GM18861 (cell line): ENCODE data around the gene FTL.

Experiments used
- ATAC-seq: cut with Tn5 transposase; IDR thresholded peaks from one replicate; pipeline ENCODE4 v1.9.1; 2021; ENCODE audit not compliant: unreplicated experiment

The FTL gene

DNA sequence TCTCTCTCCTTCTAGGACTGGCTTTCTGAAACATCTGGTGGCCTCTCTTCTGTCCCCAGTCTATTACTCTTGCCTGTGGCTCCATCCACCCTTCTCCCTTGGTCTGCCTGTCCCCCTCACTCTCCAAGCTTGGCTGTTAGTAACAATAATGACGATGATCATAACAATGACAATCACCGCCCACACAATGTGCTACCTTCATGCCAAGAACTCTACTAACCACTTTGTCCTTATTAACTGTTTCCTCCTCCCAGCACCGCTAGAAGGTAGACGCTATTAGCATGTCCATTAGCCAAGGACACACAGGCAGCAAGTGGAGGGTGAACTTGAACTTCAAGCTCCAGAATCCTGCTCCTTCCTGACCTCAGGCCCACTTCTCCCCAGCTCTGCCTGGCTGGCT is 25.3 kb downstream of the FTL start:
- ATAC-seq, result no peak

DNA sequence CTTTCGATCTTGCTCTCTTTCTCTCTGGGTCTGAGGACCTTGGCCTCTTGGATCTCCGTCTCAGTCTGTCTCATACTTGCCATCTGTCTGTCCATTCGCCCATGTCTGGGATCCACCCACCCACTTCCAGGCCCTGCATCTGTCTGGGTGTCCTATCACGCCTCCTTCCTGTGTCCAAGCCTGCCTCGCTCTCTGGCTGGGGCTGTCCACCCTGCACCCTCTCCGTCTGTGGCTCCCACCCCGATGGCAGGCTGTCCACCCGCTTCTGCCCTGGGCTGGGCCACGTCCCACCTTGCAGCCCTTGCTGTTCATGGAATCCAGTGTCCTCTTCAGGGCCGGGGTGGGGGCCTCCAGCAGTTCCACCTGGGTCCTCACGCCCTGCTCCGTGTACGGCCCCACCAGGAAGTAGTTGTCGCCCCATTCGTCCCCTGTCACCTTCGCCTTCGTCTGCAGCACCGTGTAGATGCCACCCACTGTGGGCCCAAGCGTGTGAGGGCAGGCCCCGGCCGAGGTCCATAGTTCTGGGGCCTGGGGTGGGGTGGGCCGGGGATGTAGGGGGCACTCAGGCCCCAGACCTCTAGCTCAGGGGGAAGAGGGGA is 26.0 kb downstream of the FTL start:
- ATAC-seq, result no peak

DNA sequence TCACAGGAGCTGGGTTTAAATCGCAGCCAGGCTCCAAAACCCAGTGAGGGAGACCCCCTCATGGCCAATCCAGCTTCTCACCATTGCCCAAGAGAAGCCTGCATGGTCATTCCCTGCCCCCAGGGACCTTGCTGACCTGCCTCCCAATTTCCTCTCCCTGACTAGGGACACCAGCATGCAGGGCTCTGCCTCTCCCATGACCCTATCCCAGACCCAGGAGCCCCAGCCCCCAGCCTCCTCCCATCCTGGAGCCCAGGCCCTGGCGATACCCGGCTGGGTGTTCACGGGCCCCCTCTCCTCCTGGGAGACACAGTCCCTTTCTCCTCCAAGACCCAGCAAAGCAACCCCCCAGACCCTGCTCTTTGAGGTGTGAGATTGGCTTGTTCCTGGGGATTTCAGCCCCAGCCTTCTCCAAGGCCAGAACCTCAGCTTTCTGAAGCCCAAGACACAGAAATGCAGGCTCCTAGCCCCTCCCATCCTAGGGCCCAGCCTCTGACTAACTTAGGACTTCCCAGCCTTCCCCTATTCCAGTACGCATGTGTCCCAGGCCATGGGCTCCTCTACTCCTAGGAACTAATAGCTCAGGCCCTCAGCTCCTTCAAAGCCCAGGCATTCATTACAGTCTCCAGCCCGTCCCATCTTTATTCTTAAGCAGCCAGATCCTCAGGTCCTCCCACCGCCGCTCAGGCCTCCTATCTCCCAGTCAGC is 26.9 kb downstream of the FTL start:
- no peak for ATAC-seq

DNA sequence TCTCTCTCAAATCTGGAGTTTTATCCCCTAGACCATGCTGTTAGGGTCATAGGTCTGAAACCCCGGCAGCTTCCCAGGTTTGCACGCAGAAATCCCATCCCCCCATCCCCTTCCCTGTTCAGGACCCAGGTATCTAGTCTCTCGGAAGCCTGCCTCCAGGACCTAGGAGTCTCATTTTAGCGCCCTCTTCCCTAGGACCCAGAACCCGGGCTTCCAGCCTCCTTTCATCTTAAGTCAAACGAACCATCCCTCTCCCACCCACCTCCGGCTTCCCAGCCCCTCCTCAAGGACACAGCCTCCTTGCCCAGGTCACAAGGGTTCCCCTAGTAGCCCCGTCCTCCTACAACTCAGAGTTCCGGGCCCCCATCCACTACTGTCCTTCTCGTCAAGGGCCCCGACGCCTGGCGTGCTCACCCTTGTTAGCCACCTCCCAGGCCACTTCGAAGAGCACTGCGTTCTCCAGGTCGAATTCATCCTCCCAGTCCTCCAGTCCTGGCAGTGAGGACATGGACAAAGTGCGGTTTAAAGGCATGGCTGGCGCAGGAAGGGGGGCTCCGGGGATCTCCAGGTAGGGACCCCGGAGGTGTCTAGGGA is 27.6 kb downstream of the FTL start:
- no peak for ATAC-seq

DNA sequence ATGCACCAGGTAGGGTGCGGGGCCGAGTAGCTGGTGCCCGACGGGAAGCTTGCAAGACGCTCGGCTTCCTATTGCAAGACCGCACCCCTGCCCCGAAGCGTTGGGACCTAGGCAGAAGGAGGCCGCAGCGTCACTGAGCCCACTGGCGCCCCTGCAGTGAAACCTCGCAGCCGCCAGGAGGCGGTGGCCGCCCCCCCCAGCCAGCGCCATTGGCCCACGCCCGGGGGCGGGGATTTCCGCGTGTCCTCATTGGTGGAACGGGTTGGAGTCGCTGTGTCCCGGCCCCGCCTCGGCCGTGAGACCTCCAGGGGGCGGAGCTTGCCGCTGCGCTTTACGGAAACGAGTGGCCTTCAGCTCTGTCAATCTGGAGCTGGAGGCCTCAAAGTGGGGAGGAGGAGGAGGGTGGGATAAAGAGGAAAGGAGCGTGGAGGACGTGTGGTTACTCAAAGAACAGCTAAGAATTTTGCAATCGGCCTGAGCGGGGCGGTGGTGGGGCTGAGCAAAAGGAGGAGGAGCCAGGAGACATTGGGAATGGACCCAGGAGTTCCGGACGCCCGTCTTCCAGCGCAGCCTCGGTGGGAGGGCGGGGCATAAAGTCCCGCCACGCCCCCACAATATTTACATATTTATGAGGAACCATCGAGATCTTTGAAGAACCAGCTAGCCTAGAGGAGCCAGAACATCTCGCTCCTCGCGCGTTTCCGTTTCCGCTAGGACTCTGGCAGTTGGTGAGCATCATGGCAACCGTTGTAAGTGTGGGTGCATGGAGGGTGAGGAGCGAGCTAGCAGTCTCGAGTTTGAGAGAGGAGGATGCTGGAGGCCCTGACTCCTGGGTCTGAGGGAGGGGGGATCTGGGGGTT is 28.3 kb downstream of the FTL start, which contains the start of the genes GYS1 and RUVBL2:
GYS1 (minus strand) TSS at position 135 of the 860 bp plus-strand sequence. CDS start 197 bp downstream, outside the sequence.
RUVBL2 (plus strand) TSS at position 713 of the 860 bp plus-strand sequence; CDS start at position 738, 25 bp downstream.
- ATAC-seq, result peak; percentile 83

DNA sequence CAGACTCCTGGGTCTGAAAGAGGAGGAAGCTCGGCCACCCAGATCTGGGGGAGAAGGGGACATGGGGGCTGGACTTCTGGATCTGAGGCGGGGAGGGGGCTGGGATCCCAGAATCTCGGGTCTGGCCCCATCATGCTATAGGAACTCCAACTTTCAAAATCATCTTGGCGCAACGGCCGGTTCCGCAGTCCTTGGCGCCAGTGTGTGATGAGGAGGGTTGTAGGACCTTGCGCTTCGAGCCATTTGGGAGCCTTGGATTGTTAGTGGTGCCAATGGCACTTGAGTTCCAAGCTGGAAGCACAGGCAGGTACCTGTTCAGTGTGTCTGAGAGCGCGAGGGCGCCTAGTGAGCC is 28.9 kb downstream of the FTL start:
- no peak for ATAC-seq

DNA sequence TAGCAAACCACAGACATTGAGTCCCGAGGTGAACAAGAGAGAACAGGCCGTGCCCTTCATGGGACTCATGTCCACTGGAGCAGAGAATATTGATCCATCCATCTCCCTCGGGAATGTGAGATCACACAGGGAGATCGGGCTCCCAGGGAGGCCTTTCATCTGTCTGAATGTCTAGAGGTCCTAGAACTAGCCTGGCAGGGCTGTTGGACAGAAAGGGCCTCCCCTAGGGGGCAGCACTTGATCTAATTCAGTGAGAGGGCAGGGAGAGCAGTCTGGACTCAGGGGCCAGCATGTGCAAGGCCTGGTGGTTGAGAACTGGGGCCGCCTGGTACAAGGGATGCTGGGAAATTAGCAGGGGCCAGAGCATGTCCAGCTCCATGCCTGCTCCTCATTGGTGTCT is 32.9 kb downstream of the FTL start:
- ATAC-seq, result no peak

DNA sequence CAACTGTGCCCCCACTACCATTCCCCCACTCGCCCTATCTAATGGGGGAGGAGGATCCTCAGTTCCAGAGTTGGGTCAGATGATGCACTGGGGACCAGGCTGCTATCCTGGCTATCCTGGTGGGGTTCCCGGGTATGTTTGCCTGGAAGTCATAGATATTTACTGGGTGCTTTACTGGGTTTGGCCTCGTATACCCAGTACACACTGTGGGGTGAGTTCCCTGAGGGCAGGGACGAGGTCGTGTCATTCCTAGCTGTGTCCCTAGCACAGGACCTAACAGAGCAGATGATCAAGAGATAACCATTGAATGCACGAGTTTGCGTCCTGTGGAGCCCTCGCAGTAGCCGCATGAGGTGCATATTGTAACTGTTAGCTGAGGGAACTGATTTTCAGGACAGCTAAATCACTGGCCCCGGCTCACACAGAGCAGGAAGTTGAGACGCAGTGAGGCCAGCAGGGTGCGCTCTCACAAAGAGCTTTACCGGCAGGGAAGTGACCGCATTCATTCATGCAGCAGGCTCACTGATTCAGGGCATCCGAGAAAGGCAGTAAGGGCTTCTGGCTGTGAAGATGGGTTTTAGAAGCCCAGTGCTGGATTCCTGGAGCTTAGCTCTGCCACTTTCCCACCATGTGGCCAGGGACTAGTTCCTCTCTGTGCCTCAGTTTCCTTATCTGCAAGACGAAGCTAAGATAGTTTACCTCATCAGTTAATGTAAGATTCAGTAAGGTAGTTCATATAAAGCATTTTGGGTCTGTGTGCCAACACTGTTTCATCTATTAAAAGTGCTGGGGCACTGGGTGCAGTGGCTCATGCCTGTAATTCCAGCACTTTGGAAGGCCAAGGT is 34.6 kb downstream of the FTL start:
- ATAC-seq, result no peak

DNA sequence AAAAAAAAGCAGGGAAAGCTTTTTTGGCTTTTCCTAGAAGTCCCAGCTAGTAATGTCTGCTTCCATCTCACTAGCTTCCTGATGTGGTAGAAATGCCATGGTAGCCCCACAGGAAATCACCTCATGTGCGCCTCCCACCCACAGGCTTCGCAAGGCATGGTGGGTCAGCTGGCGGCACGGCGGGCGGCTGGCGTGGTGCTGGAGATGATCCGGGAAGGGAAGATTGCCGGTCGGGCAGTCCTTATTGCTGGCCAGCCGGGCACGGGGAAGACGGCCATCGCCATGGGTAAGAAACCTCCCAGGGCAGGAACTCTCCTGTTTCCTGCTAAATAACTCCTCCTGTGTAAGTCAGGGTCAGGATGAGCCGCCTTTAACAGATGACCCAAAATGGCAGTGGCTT is 39.0 kb downstream of the FTL start:
- ATAC-seq, result no peak

DNA sequence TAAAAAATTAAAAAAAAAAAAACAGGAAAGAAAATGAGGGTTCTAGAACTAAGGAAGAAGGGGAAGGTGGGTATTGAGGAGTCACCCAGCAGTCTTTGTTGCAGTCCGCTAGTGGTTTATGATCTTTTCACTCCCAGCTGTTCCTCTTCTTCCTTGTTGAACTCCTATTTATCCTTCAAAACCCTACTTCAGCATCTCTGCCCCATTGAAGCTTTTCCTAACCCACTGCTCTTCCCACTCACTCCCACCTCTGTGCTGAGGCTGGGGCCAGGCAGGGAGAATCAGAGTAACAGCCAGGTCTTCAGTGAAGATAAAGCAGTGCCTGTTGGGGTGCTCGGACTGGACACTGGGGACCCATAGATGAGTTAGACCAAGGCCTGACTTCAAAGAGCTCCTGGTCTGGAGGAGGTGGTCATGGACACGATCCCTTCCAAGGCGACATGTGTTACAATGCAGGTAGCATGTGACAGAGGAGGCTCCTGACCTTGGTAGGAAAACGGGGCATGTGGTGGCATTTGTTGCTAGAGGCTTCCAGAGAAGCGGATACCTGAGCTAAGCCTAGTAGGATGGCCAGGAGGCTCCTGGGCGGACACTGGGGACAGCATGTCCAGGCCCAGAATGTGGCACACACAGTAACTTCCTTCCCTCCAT is 40.0 kb downstream of the FTL start:
- ATAC-seq, result no peak

DNA sequence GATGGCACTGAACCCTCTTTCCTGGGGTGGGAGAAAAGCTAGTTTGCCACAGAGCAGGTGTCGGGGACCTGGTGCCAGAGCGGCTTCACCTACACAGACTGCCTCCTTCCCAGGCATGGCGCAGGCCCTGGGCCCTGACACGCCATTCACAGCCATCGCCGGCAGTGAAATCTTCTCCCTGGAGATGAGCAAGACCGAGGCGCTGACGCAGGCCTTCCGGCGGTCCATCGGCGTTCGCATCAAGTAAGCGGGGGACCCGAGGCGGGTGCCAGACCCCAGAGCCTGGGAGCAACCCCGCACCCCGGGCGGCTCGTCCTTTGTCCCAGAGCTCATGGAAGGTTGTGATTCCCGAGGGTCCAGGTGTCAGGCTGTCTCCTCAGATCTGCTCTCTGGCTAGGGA is 41.8 kb downstream of the FTL start:
- ATAC-seq, result no peak

DNA sequence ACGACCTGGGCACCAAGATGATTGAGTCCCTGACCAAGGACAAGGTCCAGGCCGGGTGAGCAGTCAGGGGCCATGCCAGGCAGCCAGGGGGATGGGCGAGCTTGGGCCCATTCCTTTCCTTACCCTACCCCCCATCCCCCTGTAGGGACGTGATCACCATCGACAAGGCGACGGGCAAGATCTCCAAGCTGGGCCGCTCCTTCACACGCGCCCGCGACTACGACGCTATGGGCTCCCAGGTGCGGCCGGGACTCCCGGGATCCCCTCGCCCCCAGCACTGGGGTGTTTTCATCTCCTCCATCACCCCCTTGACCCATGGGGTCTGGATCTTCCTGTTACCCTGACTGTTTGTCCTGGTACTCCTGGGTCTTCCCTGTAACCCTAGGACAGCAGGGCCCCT is 44.7 kb downstream of the FTL start:
- ATAC-seq, result no peak

DNA sequence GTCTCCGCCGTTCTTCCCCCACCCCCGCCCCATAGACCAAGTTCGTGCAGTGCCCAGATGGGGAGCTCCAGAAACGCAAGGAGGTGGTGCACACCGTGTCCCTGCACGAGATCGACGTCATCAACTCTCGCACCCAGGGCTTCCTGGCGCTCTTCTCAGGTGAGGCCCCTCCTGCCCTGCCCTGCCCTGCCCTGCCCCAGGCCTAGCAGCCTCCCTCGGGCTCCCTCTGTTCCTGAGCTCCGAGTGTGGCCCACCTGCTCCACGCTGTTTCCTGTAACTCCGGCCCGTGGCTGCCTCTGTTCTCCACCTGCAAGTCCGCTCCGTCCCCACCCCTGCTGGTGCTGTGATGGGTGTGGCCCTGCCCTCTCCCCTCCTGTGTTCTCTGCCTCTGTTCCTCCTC is 45.3 kb downstream of the FTL start:
- ATAC-seq, result no peak

DNA sequence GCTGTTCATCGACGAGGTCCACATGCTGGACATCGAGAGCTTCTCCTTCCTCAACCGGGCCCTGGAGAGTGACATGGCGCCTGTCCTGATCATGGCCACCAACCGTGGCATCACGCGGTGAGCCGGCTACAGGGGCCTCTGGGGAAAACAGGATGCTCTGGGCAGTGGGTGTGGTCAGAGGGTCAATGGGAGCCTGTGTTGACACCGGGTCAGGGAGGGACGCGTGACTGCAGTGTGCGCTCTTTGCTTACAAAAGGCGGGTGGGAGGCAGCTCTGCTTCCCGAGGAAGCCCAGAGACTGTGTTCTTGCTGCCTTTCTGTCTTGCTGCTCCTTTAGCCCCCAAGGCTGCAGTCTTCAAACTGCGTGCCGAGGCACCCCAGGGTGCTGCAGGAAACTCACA is 46.1 kb downstream of the FTL start:
- ATAC-seq, result no peak

DNA sequence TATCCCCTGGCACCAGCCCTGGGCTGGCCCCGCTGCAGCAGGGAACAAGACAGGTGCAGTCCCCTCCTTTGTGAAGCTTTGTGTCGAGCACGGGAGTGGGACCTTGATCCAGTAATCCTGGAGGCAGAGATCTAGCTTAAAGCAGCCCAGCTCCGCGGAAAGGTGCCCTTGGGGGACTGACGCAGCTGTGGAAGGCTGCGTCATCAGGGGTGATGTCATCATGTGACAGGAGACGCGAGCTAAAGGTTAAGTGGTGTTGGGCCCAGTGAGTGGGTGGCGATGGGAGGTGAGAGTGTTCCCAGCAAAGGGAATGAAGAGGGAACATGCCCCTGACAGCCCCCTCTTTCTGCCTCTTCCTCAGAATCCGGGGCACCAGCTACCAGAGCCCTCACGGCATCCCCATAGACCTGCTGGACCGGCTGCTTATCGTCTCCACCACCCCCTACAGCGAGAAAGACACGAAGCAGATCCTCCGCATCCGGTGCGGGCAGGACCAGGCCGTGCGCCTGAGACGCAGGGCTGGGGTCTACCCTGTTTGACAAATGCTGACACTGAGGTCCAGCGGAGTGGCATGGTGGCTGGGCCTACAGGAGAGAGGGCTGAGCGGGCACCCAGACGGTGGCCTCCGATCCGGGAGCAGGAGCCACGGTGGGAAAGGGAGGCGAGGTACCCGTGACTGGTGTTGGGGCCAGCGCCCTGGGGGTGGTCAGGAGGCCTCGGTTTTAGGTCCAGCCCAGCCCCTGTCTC is 49.2 kb downstream of the FTL start:
- ATAC-seq, result no peak

DNA sequence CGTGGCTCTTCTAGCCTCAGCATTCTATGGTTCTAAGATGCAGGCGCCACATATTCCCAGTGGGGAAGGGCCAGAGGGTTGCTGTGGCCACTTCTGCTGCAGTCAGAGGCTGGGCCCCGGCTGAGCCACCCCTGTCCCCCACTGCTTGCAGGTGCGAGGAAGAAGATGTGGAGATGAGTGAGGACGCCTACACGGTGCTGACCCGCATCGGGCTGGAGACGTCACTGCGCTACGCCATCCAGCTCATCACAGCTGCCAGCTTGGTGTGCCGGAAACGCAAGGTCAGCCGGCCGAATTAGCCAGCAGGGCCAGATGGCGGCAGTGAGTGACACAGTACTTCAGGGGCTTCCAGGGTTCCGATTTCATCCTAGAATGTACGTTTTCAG is 49.8 kb downstream of the FTL start:
- ATAC-seq, result no peak

DNA sequence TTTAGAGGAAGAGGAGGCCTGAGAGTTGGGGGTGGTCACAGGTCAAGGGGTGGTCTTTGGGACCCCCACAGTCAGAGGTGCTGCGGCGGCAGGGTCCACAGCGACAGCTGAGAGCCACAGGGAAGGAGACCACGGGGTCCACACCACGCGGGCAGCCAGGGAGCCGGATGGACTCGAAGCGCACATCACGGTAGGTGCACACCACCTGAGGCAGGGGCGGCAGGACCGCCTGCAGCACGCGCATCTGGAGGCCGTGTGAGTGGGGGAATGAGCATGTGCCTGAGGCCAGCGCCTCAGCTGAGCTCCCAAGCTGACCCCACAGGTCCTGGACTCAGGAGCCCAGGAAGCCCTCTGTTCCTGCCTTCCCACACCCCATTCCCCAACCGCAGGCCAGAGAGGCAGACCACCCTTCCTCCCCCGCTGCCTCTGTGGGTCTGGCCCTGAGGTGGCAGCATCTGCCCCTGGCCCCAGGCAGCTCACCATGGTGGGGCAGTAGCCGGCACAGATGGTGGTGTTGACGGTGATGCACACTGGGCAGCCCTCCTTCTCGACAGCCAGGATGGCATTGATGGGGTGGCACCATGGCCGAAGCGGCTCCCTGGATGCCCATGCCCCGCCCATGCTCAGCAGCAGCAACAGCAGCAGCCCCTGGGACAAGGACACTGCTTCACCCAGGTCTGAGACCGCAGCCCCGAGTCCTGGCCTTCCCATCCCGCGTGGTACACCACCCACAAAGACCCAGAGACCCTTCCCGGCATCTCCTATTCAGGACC is 51.1 kb downstream of the FTL start:
- no peak for ATAC-seq
